ENCODE results near the gene SH3YL1.

The SH3YL1 gene, protein sequence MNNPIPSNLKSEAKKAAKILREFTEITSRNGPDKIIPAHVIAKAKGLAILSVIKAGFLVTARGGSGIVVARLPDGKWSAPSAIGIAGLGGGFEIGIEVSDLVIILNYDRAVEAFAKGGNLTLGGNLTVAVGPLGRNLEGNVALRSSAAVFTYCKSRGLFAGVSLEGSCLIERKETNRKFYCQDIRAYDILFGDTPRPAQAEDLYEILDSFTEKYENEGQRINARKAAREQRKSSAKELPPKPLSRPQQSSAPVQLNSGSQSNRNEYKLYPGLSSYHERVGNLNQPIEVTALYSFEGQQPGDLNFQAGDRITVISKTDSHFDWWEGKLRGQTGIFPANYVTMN

DNA sequence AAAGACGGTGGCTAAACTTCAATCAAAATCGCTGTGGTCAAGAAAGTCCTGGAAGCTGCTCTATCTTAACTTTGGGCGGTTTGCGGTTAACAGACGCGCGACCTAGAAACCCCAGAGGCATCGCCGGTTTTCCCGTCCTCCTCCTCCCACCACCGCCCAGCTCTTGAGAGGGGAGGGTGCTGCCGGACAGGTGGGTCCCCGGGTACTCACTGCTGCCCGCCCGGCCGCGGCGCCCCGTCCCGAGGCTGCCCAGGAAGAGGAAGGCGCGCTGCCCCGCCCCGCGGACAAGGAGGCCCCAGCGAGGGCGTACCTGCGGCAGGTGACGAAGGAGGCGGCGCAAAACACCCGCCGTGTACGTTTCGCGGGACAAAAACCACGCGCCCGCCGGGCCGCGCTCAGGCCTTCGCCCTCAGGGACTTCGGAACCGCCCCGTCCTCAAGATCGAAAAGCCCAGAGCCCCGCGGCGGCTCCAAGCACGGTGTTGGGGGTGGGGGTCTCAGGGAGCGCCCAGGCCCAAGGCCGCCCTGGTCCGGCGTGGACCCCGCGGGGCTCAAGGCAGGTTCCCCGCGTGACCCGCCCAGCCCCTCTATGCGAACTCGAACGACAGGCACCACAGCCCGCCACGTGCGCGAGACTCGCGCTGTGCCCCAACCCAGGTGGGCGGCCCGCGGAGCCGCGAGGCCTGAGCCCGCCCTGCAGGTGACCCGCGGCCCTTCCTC lies at the start of gene SH3YL1:
Gene SH3YL1 (minus strand): TSS at position 259 of the 719 bp plus-strand sequence. CDS start 48 bp downstream, at position 211.
- in situ Hi-C loops (cut with HindIII; ENCODE audit: low pct_ligation_motif_present, low pct_unique_long_range_greater_than_20kb, low sequenced_read_pairs), result no loop called here
- peak; percentile 26 for DNase-seq

- in situ Hi-C loops (cut with HindIII; ENCODE audit: low pct_ligation_motif_present, low pct_unique_long_range_greater_than_20kb, low sequenced_read_pairs), result no loop called here
- no peak for DNase-seq
Measured at GRCh38 chr2:310994-311393, 47.2 kb upstream of the SH3YL1 start.

DNA sequence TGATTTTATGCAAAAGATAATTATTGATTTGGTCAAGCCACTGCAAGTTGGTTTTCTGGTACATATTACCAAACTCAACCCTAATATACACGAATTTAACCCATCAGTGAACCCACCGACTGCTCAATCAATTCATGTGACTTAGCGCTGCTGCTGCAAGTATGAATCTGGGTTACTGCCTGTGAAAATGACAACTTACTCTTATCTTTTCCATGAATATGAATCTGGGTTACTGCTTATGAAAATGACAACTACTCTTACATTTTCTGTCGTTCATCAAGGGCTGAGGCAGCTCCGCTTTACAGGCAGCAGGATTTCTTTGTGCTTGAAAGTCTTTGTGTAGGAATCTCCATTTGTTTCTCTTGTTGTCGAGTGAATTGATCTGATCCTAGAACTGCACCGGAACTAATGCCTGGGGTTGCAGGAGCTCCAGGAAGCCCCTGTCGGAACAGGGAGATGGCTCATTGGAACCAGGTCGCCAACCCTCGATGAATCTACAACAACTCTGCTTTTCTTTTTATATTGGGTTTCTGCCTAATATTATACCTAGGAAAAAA lies 46.2 kb upstream of the SH3YL1 start:
- no peak for DNase-seq

GRCh38 chr2:309148-309953 lies 45.5 kb upstream of the SH3YL1 start:
- in situ Hi-C loops (cut with HindIII; ENCODE audit: low pct_ligation_motif_present, low pct_unique_long_range_greater_than_20kb, low sequenced_read_pairs), result no loop called here
- no peak for DNase-seq

More for the DNA sequence above, 46.2 kb upstream of the SH3YL1 start:
- in situ Hi-C loops (cut with HindIII; ENCODE audit: low pct_ligation_motif_present, low pct_unique_long_range_greater_than_20kb, low sequenced_read_pairs), result no loop called here

- no peak for DNase-seq
- in situ Hi-C loops (cut with HindIII; ENCODE audit: low pct_ligation_motif_present, low pct_unique_long_range_greater_than_20kb, low sequenced_read_pairs), result no loop called here
Measured at GRCh38 chr2:305366-305765, 41.5 kb upstream of the SH3YL1 start.

DNA sequence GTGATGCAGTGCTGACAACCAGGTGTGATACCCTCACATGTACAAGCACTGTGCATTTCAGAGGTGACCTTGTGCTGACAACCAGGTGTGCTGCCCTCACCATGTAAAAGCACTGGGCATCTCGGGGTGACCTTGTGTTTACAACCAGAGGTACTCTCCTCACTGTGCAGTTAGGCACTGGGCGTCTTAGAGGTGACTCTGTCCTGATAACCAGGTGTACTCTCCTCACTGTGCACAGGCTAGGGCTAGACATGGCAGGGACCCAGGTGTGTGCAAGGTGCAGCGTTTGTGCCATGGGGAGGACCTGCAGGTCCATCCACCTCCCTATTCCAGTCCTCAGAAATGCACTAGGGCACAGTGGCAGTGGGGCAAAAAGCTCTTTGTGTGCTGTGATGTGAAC lies 32.5 kb upstream of the SH3YL1 start:
- DNase-seq, result no peak
- in situ Hi-C loops (cut with HindIII; ENCODE audit: low pct_ligation_motif_present, low pct_unique_long_range_greater_than_20kb, low sequenced_read_pairs), result no loop called here

- in situ Hi-C loops (cut with HindIII; ENCODE audit: low pct_ligation_motif_present, low pct_unique_long_range_greater_than_20kb, low sequenced_read_pairs), result no loop called here
- no peak for DNase-seq
Measured at GRCh38 chr2:295090-295489, 31.3 kb upstream of the SH3YL1 start.

DNA sequence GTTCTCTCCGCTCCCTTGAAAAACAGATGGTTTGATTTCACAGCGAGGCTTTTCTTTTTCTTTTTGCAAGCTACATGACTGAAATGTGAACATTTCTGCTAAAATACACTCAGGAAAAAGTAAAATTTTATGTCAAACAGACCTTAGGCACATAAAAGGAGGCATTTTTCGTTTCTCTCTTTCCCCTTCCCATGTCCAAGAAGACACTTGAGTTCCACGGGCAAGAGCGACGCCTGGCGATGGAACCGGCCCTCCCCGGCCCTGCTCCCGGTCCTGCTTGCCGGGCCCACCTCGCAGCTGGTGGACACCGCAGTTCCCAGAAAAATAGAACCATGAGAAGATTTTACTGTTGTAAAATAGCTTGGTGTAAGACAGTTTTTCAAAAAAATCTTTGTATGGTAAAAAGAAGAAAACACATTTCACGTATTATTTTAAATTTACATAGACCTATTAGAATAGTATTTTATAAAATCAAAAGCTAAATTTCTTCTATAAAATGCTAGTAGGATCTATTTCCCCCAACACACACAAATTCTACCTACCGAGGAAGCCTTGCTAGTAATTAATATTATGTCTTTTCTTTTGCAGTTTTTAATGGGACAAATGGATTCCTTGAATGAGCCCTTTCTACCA lies 26.4 kb upstream of the SH3YL1 start:
- in situ Hi-C loops (cut with HindIII; ENCODE audit: low pct_ligation_motif_present, low pct_unique_long_range_greater_than_20kb, low sequenced_read_pairs), result no loop called here
- DNase-seq, result peak; percentile 78

DNA sequence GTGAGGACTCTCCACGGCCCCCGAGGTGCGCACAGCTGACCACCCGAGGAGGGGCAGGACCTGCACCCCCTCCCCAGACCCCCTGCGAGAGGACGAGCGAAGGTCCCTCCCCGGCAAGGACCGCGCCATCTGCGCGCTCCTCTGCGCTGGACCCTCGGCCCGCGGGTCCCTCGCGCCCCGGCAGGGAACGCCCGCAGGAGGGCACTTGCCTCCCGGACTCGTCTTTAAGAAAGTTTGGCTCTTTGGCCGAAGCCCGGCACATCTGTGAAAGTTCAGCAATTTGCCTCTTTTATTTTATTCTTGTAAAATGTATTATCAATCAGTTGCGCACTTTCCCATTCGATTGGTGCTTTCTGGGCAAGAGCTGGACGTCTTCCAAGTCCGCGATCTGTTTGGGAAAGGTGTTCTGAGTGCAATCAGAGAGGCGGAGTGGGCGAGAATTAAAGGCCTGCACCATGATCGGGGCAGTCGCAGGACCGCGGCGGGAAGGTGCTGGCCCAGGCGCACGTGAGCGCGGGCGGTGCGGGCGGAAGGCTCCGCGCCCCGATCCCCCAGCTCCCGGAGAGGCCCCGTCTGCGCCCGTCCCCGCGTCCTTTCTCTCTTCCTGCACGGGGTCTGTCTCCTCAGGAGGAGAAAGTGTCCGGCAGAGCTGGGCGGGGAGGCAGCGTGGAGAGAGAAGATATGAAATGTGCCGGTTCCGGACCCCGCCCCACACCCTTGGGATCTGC lies 25.7 kb upstream of the SH3YL1 start:
- DNase-seq, result peak; percentile 13
- in situ Hi-C loops (cut with HindIII; ENCODE audit: low pct_ligation_motif_present, low pct_unique_long_range_greater_than_20kb, low sequenced_read_pairs), result no loop called here

DNA sequence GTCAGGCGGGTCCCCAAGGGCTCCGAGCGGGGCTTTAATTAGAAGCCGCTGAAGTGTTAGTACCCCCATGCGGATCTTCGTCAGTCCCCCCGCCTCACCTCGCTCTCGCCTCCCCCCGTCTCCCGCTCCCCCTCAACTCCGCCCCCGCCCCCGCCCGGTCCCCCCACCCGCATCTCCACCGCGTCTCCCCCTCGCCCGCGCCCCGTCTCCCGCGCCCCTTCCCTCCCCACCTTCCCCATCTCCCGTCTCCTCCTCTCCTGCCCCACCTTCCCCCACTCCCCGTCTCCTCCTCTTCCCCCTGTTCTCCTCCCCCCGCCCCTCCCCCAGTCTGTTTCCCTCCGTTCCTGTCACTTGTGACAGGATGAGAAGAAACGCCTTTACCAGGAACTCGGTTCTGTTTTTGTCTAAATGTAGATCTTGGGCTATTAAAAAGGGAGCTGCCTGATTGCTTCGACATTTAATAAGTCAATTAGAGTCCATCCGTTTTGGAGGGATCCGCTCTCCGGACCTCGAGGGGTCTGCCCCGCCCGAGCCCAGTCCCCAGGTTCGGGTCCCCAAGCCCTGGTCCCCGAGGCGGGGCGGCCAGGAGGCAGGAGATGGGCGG lies 25.0 kb upstream of the SH3YL1 start:
- in situ Hi-C loops (cut with HindIII; ENCODE audit: low pct_ligation_motif_present, low pct_unique_long_range_greater_than_20kb, low sequenced_read_pairs), result no loop called here
- DNase-seq, result no peak

DNA sequence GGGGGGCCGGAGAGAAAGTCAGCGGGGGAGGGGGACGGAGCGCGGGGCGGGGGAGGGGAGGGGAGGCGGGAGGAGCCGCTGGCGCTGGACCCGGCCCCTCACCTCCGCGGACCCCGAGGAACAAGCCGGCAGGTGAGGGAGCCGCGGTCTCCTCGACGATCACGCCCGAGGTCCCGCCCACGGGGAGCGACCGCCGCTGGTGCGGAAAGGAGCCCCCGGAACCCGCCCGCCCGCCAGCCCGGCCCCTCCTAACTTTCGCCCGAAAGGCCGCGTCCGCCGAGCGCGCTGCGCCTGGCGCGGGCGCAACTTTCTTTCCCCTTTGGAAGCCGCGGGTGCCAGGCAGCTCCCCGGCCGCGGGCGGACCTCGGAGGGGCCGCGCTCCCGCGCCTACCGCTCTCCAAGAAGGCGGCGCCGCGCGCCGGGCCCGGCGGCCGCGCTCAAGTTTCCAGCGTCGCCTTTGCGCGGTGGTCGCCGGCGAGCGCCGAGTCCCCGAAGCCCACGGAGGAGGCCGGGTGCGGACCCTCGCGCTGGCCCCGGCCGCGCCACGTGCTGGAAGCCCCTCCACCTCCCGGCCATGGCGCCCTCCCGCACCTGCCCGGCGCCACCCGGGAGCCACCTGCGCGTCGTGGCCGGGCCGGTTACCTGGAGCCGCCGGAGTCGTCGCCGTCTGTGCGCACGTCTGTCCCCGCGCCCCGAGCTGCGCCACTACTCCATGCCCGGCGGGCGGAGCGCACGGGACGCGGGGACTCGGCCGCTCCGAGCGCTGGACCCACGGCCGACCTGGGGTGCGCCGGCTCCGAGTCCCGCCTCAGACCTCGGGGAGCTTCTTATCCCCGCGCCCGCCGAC lies 24.3 kb upstream of the SH3YL1 start, which contains the start of gene ALKAL2:
Gene ALKAL2 (minus strand): TSS at position 181 of the 847 bp plus-strand sequence. CDS start 256 bp downstream, outside the sequence.
- in situ Hi-C loops (cut with HindIII; ENCODE audit: low pct_ligation_motif_present, low pct_unique_long_range_greater_than_20kb, low sequenced_read_pairs), result no loop called here
- peak; percentile 27 for DNase-seq

GRCh38 chr2:287471-287885 lies 23.6 kb upstream of the SH3YL1 start:
- in situ Hi-C loops (cut with HindIII; ENCODE audit: low pct_ligation_motif_present, low pct_unique_long_range_greater_than_20kb, low sequenced_read_pairs), result no loop called here
- DNase-seq, result peak; percentile 41

DNA sequence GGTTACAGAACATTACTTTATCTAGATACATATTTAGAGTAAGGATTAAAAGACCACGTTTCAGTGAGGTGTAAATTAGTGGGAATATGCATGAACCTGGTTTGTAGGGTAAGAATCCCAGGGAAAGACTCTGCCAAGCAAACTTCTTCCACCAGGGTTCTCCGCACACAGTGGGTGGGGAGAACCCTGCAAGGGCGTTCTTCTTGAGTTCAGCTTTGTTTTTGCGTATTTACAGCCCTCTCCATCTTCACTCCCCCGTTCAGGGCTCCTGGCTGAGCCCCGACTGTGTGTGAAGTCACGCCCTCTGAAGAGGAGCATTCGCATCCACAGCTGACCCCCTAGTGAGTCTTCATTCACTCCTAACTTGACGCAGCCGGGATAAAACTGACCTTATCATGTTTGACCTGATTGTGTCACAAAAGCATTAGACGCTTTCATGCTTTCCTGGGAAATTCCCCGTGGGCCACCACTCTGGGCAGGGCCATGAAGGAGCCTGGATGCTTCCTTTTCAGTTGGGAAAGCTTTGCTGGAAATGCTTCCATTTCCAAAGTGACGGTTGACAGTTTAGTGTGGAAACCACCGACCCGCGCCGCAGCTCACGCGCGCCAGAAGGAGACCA lies 23.1 kb upstream of the SH3YL1 start:
- no peak for DNase-seq
- in situ Hi-C loops (cut with HindIII; ENCODE audit: low pct_ligation_motif_present, low pct_unique_long_range_greater_than_20kb, low sequenced_read_pairs), result no loop called here

- DNase-seq, result no peak
- in situ Hi-C loops (cut with HindIII; ENCODE audit: low pct_ligation_motif_present, low pct_unique_long_range_greater_than_20kb, low sequenced_read_pairs), result no loop called here
Measured at GRCh38 chr2:286035-286434, 22.2 kb upstream of the SH3YL1 start.

DNA sequence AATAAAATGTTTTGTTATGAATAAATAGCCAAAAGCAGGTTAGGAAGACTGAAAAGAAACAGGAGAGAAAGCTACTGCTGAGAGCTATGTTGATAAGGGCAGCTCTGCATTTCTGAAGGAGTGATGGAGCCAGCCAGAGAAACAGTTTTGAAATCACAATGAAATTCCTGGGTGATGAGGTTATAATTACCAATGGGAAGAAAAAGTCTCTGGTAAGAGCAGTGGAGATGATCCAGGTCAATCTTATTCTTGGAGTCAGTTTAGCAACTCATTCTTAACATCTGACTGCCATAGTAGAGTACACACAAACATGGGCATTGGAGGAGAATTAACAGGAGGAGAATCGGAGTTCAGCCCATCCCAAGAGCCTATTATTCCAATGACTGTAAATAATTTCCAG lies 21.7 kb upstream of the SH3YL1 start:
- in situ Hi-C loops (cut with HindIII; ENCODE audit: low pct_ligation_motif_present, low pct_unique_long_range_greater_than_20kb, low sequenced_read_pairs), result no loop called here

DNA sequence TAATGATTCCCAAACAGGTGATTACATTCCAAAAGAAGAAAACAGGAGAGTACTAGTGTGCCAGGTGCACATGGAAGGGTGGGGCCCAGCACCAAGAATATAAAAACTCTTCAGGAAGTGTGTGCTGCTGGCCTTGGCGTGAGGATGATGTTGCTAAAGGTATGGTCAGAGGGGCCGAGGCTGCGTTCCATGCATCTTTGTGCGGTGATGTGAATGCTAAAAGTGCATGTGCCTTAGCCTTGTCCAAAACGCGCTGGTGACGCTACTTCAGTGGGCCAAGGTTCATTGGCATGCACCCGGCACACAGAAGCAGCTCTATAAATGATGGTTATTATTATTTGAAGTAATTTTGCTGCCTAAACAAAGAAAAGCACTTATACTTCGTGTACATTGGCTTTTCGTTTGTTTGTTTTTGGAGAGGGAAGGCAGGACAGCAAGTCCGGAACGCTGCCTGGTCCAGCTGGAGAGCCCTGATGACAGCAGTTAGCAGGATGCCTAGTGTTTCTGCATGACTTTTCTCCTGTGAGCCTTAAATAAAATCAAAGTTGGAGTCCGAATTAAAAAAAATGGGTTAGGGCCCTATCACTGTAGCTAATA lies 21.2 kb upstream of the SH3YL1 start:
- in situ Hi-C loops (cut with HindIII; ENCODE audit: low pct_ligation_motif_present, low pct_unique_long_range_greater_than_20kb, low sequenced_read_pairs), result no loop called here

More for the DNA sequence above, 21.7 kb upstream of the SH3YL1 start:
- peak; percentile 25 for DNase-seq

More for the DNA sequence above, 21.2 kb upstream of the SH3YL1 start:
- DNase-seq, result no peak

Measured in ACHN (cell line).